HUES6 (cell line): ENCODE results near the gene CCDC198.

Experiments
- H3K27ac ChIP-seq: 2 replicates; pipeline ENCODE4 v1.7.0; 2013; ENCODE audit warnings: low read depth, mild to moderate bottlenecking, low read length, inconsistent platforms
- H3K27me3 ChIP-seq: 2 replicates; pipeline ENCODE4 v1.6.1; 2013; ENCODE audit warnings: low read length; ENCODE audit not compliant: control insufficient read depth, insufficient read depth
- H3K36me3 ChIP-seq: 2 replicates; pipeline ENCODE4 v1.6.1; 2013; ENCODE audit warnings: low read length; ENCODE audit not compliant: control insufficient read depth, insufficient read depth
- H3K4me1 ChIP-seq: 2 replicates; pipeline ENCODE4 v1.6.1; 2013; ENCODE audit warnings: low read length; ENCODE audit not compliant: control insufficient read depth, insufficient read depth
- H3K4me3 ChIP-seq: 2 replicates; pipeline ENCODE4 v1.5.1; 2013; ENCODE audit warnings: low read depth, low read length
- H3K9ac ChIP-seq: one replicate; pipeline ENCODE4 v1.6.1; 2013; ENCODE audit warnings: mild to moderate bottlenecking, low read length
- H3K9me3 ChIP-seq: 2 replicates; pipeline ENCODE4 v1.6.1; 2013; ENCODE audit warnings: low read depth, low read length; ENCODE audit not compliant: control insufficient read depth, insufficient read depth

Gene CCDC198

DNA sequence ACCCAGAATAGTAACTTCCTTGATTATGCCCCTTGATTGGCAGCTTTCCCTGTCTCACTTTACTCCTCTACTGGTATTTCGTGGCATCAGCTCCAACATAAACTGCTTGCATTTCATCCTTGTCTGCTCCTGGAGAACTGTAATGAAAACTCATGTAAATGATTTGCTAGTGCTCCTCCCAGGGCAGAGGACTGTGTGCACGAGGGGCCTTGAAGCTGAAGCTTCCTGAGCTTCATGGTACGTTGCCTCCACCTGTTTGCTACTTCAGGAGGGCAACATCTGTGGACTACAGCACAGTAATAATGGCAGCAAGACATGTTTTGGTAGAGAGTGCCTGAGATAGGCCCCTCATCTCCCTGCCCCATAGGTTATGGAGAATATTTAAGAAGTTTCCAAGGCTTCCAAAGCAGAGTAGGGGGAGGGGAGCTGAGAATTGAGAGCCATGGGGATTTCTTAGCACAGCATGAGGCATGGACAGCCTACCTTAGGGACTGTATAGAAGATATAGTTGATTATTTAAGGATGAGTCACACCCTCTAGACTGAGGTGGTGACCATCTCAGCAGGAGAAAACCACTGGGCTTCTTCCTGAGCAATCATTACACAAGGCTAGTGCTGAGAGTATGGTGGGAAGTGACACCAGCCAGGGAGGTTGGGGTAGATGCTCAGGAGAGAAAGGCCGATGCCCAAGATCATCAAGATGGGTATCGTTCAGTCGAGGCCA lies 29.5 kb downstream of the CCDC198 start:
- Histone ChIP-seq H3K9me3 (peaks cover 6% of the 10 kb centered on the region; the same call in 1 of the 2 replicates), H3K27ac (no peak overlapping the region), H3K9ac (no peak overlapping the region), H3K27me3 (no peaks in the 10 kb centered on the region), H3K4me1 (peaks cover 6% of the 10 kb centered on the region; the same call in 1 of the 2 replicates), H3K36me3 (no peaks in the 10 kb centered on the region), H3K4me3 (no peak overlapping the region)

DNA sequence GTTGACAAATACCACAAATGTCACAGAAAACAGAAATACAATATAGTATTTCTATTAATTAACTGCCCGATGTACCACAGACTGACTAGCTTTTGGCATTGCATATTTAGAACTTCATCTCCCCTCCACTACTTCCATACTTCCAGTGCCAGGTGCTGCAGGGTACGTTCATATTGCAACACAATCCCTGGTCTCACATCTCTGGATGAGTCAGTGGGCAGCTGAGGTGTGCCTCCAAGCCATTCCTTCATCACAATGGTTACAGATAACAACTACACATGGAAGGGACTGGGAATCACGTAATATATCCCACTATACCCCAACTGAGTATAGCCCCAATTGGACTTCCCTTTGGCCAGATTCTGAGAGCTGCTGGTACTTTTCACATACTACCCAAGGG lies 31.1 kb downstream of the CCDC198 start:
- Histone ChIP-seq H3K9ac (no peak overlapping the region), H3K27me3 (no peaks in the 10 kb centered on the region)

DNA sequence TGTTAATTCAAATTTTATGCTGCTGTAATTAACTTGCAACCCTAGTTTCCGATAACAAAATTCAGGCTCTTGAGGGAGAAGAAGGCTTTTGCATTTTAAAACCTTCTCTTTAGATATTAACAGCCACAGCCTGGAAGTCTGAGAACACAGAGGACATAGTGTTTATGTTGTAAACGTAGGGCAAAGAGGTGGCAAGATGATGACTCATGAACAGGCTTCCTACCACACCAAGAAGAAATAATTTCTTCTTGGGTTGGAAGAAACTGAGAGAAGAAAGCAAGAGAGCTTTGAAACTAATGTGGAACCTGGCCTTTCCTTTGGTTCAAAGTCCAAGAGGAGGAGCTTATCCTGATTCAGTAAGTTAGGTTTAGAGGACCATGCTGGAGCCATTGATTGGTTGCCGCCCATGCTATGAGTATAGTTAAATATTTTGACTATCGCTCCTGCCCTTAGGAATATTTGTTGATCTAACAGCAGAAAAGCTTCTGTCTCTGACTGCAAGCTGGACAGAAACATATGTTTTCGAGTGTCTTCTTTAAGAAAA lies 31.8 kb downstream of the CCDC198 start:
- no peaks in the 10 kb centered on the region for H3K9me3 ChIP-seq
- no peaks in the 10 kb centered on the region for H3K36me3 ChIP-seq
- H3K4me1 ChIP-seq, result peaks cover 6% of the 10 kb centered on the region; the same call in 1 of the 2 replicates
- no peaks in the 10 kb centered on the region for H3K27me3 ChIP-seq
- H3K27ac ChIP-seq, result no peak overlapping the region
- no peak overlapping the region for H3K9ac ChIP-seq
- H3K4me3 ChIP-seq, result no peak overlapping the region

More for the DNA sequence above, 31.1 kb downstream of the CCDC198 start:
- peaks cover 6% of the 10 kb centered on the region; the same call in 1 of the 2 replicates for H3K4me1 ChIP-seq
- H3K4me3 ChIP-seq, result no peak overlapping the region
- no peaks in the 10 kb centered on the region for H3K36me3 ChIP-seq
- H3K9me3 ChIP-seq, result no peaks in the 10 kb centered on the region
- no peak overlapping the region for H3K27ac ChIP-seq

DNA sequence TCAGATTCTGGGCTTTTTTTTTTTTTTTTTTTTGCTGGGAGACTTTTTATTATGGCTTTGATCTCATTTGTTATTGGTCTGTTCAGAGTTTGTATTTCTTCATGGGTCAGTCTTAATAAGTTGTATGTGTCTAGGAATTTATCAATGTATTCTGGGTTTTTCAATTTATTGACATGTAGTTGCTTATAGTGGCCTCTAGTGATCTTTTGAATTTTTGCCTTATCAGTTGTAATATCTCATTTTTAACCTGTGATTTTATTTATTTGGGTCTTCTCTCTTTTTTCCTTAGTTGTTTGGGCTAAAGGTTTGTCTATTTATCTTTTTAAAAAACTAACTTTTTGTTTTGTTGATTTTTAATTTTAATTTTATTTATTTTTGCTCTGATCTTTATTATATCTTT lies 57.7 kb downstream of the CCDC198 start:
- Histone ChIP-seq H3K9me3 (no peaks in the 10 kb centered on the region), H3K36me3 (no peaks in the 10 kb centered on the region), H3K4me3 (no peak overlapping the region), H3K27me3 (no peaks in the 10 kb centered on the region), H3K9ac (no peak overlapping the region), H3K27ac (no peak overlapping the region), H3K4me1 (no peaks in the 10 kb centered on the region)

DNA sequence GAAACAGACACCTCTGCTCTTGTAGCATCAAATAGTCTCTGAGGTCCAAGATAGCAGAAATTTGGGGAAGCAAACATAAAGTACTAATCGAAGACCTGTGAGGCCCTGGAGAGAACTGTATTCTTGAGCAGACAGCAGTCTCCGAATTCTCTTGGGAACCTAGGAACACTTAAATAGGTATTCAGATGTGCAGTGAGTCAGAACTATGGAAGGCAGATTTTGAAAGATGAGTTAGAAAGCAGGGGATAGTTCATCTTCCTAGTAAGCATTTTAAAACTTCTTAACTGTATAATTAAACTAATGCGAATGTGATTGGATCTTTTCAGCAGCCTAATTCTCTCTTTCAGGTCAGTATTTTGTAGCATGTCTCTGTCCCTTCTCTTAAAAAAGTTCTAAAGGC lies 72.7 kb downstream of the CCDC198 start:
- H3K4me1 ChIP-seq, result no peaks in the 10 kb centered on the region
- H3K36me3 ChIP-seq, result no peaks in the 10 kb centered on the region
- H3K27ac ChIP-seq, result no peak overlapping the region
- H3K9me3 ChIP-seq, result no peaks in the 10 kb centered on the region
- no peak overlapping the region for H3K4me3 ChIP-seq
- no peak overlapping the region for H3K9ac ChIP-seq
- no peaks in the 10 kb centered on the region for H3K27me3 ChIP-seq

DNA sequence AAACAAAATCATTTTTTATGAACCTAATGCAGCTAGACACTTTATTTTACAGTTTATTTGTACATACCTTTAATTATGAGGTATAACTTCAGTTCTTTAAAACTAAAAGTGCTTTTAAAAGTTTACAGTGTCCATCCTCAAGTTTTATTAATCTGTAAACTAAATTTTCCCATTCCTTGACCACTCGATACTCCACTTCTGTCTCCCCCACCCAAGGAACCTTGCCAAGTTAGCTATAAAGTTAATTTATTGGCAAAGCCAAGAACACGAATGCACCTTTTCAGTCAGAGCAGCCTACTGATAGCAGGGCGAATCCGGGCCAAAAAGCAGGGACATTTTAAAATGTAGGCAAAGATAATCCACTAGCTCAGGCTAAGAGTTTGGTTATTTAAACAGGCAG lies 73.6 kb downstream of the CCDC198 start:
- no peaks in the 10 kb centered on the region for H3K9me3 ChIP-seq
- H3K27ac ChIP-seq, result no peak overlapping the region
- H3K9ac ChIP-seq, result no peak overlapping the region
- no peak overlapping the region for H3K4me3 ChIP-seq
- H3K36me3 ChIP-seq, result no peaks in the 10 kb centered on the region
- no peaks in the 10 kb centered on the region for H3K27me3 ChIP-seq
- no peaks in the 10 kb centered on the region for H3K4me1 ChIP-seq
